Transverse colon (tissue), 4 donors: ENCODE measurements around the gene DMD.

ENCODE experiments used
- EP300 ChIP-seq: sonication (generic); formaldehyde crosslinking; IDR thresholded peaks from one replicate; pipeline ENCODE4 v1.6.1; 2017; ENCODE audit warnings: antibody characterized with exemption, low read depth
- POLR2A ChIP-seq: fragments of 450-650 bp; IDR thresholded peaks from one replicate; pipeline ENCODE4 v1.6.1; 2016; ENCODE audit warnings: antibody characterized with exemption, mild to moderate bottlenecking, moderate library complexity
- POLR2AphosphoS5 ChIP-seq, 3 donors: sonication (generic); formaldehyde crosslinking; IDR thresholded peaks; one replicate each; pipeline ENCODE4 v1.6.1; 2016; ENCODE audit warnings: antibody characterized with exemption in 3 of 3
- TF ChIP-seq, protein P1 (sequence below), 5 experiments: fragments of 200-600 bp in 3 of 5; fragments of 450-650 bp in 2 of 5; sonication (generic) in 3 of 5; IDR thresholded peaks; 1 replicate in 2 of 5; 2 replicates in 3 of 5; pipeline ENCODE4 v1.5.1; 2016 to 2017; ENCODE audit warnings: antibody characterized with exemption in 5 of 5, inconsistent platforms in 3 of 5, mild to moderate bottlenecking in 2 of 5, moderate library complexity in 1 of 5

DNA sequence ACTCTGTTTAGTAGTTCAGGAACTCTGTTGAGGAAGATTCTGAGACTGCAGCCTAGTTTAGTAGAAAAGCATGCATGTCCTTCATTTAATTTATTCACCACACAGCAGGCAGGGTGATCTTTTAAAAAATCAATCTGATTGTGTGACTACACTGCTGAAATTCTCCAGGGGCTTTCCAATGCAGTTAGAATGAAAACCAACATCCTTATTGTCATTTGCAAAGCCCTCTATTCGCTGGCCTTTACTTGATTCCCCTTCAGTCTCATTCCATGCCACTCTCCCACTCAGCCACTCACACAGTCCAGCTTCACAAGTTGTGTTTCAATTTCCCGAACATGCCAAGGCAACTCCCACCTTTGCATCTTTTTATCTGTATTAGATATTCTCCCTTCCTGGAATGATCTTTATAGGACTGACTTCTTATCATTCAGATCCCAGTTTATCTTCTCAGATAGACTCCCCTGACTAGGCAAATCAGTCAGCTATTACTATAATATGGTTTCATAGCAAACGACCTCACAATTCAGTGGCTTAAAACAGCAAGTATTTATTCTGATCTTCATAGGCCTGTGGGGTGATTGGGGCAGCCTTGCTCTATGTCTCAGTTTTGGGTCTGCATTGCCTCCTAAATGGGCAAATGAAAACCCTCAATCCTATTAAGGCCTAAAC lies 2118.2 kb downstream of the DMD start:
- TF ChIP-seq POLR2A (no peak), EP300 (no peak), POLR2AphosphoS5 (IDR thresholded peaks at IDR 0.05) (no peak)
- TF ChIP-seq, protein P1, sequence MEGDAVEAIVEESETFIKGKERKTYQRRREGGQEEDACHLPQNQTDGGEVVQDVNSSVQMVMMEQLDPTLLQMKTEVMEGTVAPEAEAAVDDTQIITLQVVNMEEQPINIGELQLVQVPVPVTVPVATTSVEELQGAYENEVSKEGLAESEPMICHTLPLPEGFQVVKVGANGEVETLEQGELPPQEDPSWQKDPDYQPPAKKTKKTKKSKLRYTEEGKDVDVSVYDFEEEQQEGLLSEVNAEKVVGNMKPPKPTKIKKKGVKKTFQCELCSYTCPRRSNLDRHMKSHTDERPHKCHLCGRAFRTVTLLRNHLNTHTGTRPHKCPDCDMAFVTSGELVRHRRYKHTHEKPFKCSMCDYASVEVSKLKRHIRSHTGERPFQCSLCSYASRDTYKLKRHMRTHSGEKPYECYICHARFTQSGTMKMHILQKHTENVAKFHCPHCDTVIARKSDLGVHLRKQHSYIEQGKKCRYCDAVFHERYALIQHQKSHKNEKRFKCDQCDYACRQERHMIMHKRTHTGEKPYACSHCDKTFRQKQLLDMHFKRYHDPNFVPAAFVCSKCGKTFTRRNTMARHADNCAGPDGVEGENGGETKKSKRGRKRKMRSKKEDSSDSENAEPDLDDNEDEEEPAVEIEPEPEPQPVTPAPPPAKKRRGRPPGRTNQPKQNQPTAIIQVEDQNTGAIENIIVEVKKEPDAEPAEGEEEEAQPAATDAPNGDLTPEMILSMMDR (IDR thresholded peaks at IDR 0.05) = no peak
